MM.1S (cell line): ENCODE data around the gene SPATA25.
A peak's percentile ranks its signal among the peaks of the same experiment; 100 is the strongest.

Experiments used
- DNase-seq: peaks from one replicate; pipeline ENCODE4 v3.0.0-alpha.2; 2015
- H2AFZ ChIP-seq: fragments of 300-600 bp; sonication (generic); 2 replicates; pipeline ENCODE4 v1.6.0; 2016; ENCODE audit warnings: antibody characterized with exemption, low read length
- H3F3A ChIP-seq: fragments of 300-600 bp; sonication (generic); 2 replicates; pipeline ENCODE4 v1.6.1; 2016; ENCODE audit warnings: mild to moderate bottlenecking, antibody characterized with exemption, low read length, moderate library complexity, mixed read lengths; ENCODE audit not compliant: insufficient read depth
- H3K27ac ChIP-seq: fragments of 300-600 bp; sonication (generic); 2 replicates; pipeline ENCODE4 v1.5.1; 2016; ENCODE audit warnings: mild to moderate bottlenecking, low read length
- H3K27me3 ChIP-seq: fragments of 300-600 bp; sonication (generic); replicated peaks from 2 replicates; pipeline ENCODE4 v1.6.0; 2016; ENCODE audit warnings: low read length; ENCODE audit not compliant: insufficient read depth
- H3K36me3 ChIP-seq: fragments of 300-600 bp; sonication (generic); replicated peaks from 2 replicates; pipeline ENCODE4 v1.6.1; 2016; ENCODE audit warnings: mild to moderate bottlenecking, low read length, mixed read lengths; ENCODE audit not compliant: insufficient read depth
- H3K4me1 ChIP-seq: fragments of 300-600 bp; sonication (generic); 2 replicates; pipeline ENCODE4 v1.6.1; 2016; ENCODE audit warnings: low read length, mixed read lengths
- H3K4me2 ChIP-seq: fragments of 300-600 bp; sonication (generic); 2 replicates; pipeline ENCODE4 v1.6.0; 2016; ENCODE audit warnings: low read depth, low read length
- H3K4me3 ChIP-seq: fragments of 300-600 bp; sonication (generic); 2 replicates; pipeline ENCODE4 v1.5.1; 2016; ENCODE audit warnings: low read length, mixed read lengths
- H3K79me2 ChIP-seq: fragments of 300-600 bp; sonication (generic); 2 replicates; pipeline ENCODE4 v1.6.1; 2016; ENCODE audit warnings: mixed run types, low read length, mixed read lengths
- H3K9ac ChIP-seq: fragments of 300-600 bp; sonication (generic); 2 replicates; pipeline ENCODE4 v1.6.1; 2016; ENCODE audit warnings: low read length, mixed read lengths
- H3K9me2 ChIP-seq: fragments of 300-600 bp; sonication (generic); replicated peaks from 2 replicates; pipeline ENCODE4 v1.6.1; 2016; ENCODE audit warnings: mild to moderate bottlenecking, low read length, mixed read lengths; ENCODE audit not compliant: insufficient read depth
- H3K9me3 ChIP-seq: fragments of 300-600 bp; sonication (generic); replicated peaks from 2 replicates; pipeline ENCODE4 v1.6.1; 2016; ENCODE audit warnings: mild to moderate bottlenecking, low read length, mixed read lengths; ENCODE audit not compliant: insufficient read depth
- H4K20me1 ChIP-seq: fragments of 300-600 bp; sonication (generic); 2 replicates; pipeline ENCODE4 v1.6.1; 2016; ENCODE audit warnings: mild to moderate bottlenecking, low read length, moderate library complexity, mixed read lengths; ENCODE audit not compliant: insufficient read depth
- CTCF ChIP-seq: fragments of 300-600 bp; sonication (generic); IDR thresholded peaks from 2 replicates; pipeline ENCODE4 v1.5.1; 2016; ENCODE audit warnings: antibody characterized with exemption, low read length, mixed read lengths
- EZH2 ChIP-seq: fragments of 300-600 bp; sonication (generic); optimal IDR thresholded peaks from 2 replicates; pipeline ENCODE3; 2017; ENCODE audit warnings: low read depth, mild to moderate bottlenecking, antibody characterized with exemption, low read length, mixed read lengths
- EZH2phosphoT487 ChIP-seq: fragments of 300-600 bp; sonication (generic); IDR thresholded peaks from 2 replicates; pipeline ENCODE4 v1.6.1; 2018; ENCODE audit warnings: antibody characterized with exemption, low read length

Gene SPATA25

GRCh38 chr20:45860560-45861220, 26.7 kb downstream of the SPATA25 start:
- Histone ChIP-seq H4K20me1 (no peaks in the 10 kb centered on the region), H3K9ac (no peak overlapping the region), H3K4me2 (no peak overlapping the region), H3K4me1 (peaks cover 6% of the 10 kb centered on the region), H3K4me3 (no peak overlapping the region), H3K79me2 (peaks cover 26% of the 10 kb centered on the region), H2AFZ (no peak overlapping the region), H3K36me3 (no peaks in the 10 kb centered on the region), H3K9me3 (no peaks in the 10 kb centered on the region), H3K27me3 (no peaks in the 10 kb centered on the region), H3F3A (no peaks in the 10 kb centered on the region), H3K9me2 (no peaks in the 10 kb centered on the region), H3K27ac (no peak overlapping the region)
- DNase-seq: no peak
- TF ChIP-seq EZH2: no peak
- TF ChIP-seq CTCF: no peak
- TF ChIP-seq EZH2phosphoT487: no peak

- H3K79me2 ChIP-seq: peaks cover 31% of the 10 kb centered on the region
- DNase-seq: no peak
- H4K20me1 ChIP-seq: no peaks in the 10 kb centered on the region
- no peak for TF ChIP-seq EZH2
- H3K27ac ChIP-seq: no peak overlapping the region
- no peak overlapping the region for H2AFZ ChIP-seq
- no peak overlapping the region for H3K4me3 ChIP-seq
- H3F3A ChIP-seq: no peaks in the 10 kb centered on the region
- no peaks in the 10 kb centered on the region for H3K36me3 ChIP-seq
- H3K9me3 ChIP-seq: no peaks in the 10 kb centered on the region
- no peak overlapping the region for H3K4me2 ChIP-seq
- H3K4me1 ChIP-seq: peaks cover 6% of the 10 kb centered on the region
- no peaks in the 10 kb centered on the region for H3K27me3 ChIP-seq
- no peak overlapping the region for H3K9ac ChIP-seq
- no peaks in the 10 kb centered on the region for H3K9me2 ChIP-seq
Measured at GRCh38 chr20:45859916-45860315, 27.5 kb downstream of the SPATA25 start.

GRCh38 chr20:45857882-45858216, 29.6 kb downstream of the SPATA25 start:
- no peaks in the 10 kb centered on the region for H4K20me1 ChIP-seq
- H3K9me2 ChIP-seq: no peaks in the 10 kb centered on the region
- H3K4me1 ChIP-seq: peaks cover 6% of the 10 kb centered on the region
- H3F3A ChIP-seq: no peaks in the 10 kb centered on the region
- H3K4me3 ChIP-seq: peak overlapping the region; percentile 92
- peak overlapping the region; percentile 96 for H2AFZ ChIP-seq
- peak overlapping the region; percentile 47; the same call in 1 of the 2 replicates for H3K27ac ChIP-seq
- peak overlapping the region; percentile 89 for H3K4me2 ChIP-seq
- peaks cover 36% of the 10 kb centered on the region for H3K79me2 ChIP-seq
- no peaks in the 10 kb centered on the region for H3K36me3 ChIP-seq
- H3K9me3 ChIP-seq: no peaks in the 10 kb centered on the region
- peak; percentile 43 for DNase-seq
- TF ChIP-seq EZH2 (no peak), CTCF (no peak), EZH2phosphoT487 (no peak)
- H3K9ac ChIP-seq: peak overlapping the region; percentile 62; the same call in 1 of the 2 replicates
- H3K27me3 ChIP-seq: no peaks in the 10 kb centered on the region

- Histone ChIP-seq H3K27ac (peak within 1 kb of the TSS; percentile 47; the same call in 1 of the 2 replicates), H2AFZ (peak within 1 kb of the TSS; percentile 96), H3K9me3 (no peaks in the 10 kb centered on the region), H3K79me2 (peaks cover 36% of the 10 kb centered on the region), H3K9ac (peak within 1 kb of the TSS; percentile 81), H3K9me2 (no peaks in the 10 kb centered on the region), H3K4me1 (peaks cover 6% of the 10 kb centered on the region), H4K20me1 (no peaks in the 10 kb centered on the region), H3K27me3 (no peaks in the 10 kb centered on the region), H3K36me3 (no peaks in the 10 kb centered on the region), H3K4me3 (peak within 1 kb of the TSS; percentile 92), H3K4me2 (peak within 1 kb of the TSS; percentile 94), H3F3A (no peaks in the 10 kb centered on the region)
- no peak for TF ChIP-seq EZH2
- peak; percentile 100 for DNase-seq
Measured at GRCh38 chr20:45857114-45857881, 30.1 kb downstream of the SPATA25 start, which contains the start of the genes ACOT8 and ZSWIM3. Gene ACOT8, minus strand, starts transcription at chr20:45857392. Its CDS starts 77 bp downstream, at chr20:45857315. Gene ZSWIM3, plus strand, starts transcription at chr20:45857614. Its CDS starts 212 bp downstream, at chr20:45857826.
